Left ventricle myocardium superior (tissue), 1 donor: ENCODE results near the gene LRRC25. TPM values are rescaled to one million over a fixed set of nuclear protein-coding genes. Genes with fewer than 3 reads are reported as not detected.

Experiments
- ATAC-seq: fragments of 200-7000 bp; cut with Tn5 transposase; one replicate; pipeline ENCODE4 v1.9.1; 2020; ENCODE audit warnings: mild to moderate bottlenecking, moderate library complexity
- DNase-seq: peaks from one replicate; pipeline ENCODE4 v3.0.0-alpha.2; 2020
- intact Hi-C: fragments of 100-400 bp; cut with micrococcal nuclease; formaldehyde crosslinking; loops from one replicate; pipeline ENCODE4 v1.11.0; 2022
- long read RNA-seq: library from polyadenylated mRNA; unstranded; transcript quantifications from one replicate; pipeline ENCODE4 v2.0.0, GENCODE V29; 2021
- total RNA-seq: library from RNA; stranded (reverse); fragmentation: NEBNext Ultra II Directional; extraction: Animal tissue kit (Norgen Biotek cat#: 25700); gene quantifications from one replicate; pipeline ENCODE4 v1.2.1, GENCODE V29; 2021
- donor health status: DM: no; HTN: yes; CAD: no; lungs with severe emphysema.

The LRRC25 gene
- total RNA-seq: 2.9 TPM
- long read RNA-seq, partial matches to known transcripts: 0 of 1 reads
- long read RNA-seq, other reads (novel, unspliced or antisense): 1 of 1 reads

DNA sequence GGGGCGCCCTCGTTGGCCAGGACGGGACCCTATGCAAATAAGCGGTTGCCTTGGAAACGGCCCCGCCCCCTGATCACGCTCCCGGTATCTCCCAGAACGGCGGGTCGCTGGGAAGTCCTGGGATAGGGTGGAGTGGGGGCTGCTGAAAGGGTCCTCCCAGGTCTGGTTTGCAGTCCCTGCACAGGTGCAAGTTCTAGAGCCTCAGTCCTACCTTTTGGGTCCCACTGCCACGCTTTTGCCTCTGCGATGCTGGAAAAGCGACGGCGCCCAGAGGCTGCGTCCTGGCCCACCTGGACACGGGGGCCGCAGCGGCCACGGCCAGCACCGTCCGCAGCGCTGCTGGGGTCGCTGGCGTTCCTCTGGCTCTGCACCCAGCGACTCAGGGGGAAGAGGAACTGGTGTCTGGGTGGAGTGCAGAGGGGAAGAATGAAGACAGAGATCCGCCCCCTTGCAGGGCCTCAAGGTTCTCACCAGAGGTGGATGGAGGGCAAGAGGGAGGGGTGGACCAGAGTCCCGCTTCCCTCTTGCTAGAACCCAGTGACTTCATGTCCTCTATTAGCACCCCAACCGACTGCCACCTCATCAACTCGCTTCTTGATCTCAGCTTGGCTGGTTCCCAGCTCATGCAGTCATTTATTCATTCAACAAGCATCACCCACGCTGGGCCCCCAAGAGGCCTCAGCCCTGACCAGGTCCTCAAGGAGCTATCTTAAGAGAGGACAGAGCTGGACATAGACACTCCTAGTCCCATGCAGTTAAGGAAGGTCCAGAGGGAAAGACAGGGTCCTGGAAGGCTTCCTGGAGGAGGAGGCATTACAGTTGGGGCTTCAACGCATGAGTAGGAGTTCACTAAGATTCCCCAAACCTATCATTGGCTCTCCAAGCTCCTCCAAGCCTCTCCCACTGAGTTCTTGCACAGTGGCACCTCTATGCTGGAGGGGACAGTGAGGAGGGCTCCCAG is at the start of gene LRRC25:
Gene LRRC25, minus strand, starts transcription at position 381 of the 961 bp plus-strand sequence. CDS start 659 bp downstream, outside the sequence.
- DNase-seq (peak; percentile 63), ATAC-seq (peak; percentile 65)
- intact Hi-C loops: no loop called here

- ATAC-seq: no peak
- no peak for DNase-seq
- intact Hi-C loops: no loop called here
Measured at GRCh38 chr19:18446811-18447359, 49.5 kb upstream of the LRRC25 start.

- intact Hi-C loops: no loop called here
- no peak for ATAC-seq
Measured at GRCh38 chr19:18446145-18446810, 48.9 kb upstream of the LRRC25 start.

GRCh38 chr19:18445262-18445948 is 48.0 kb upstream of the LRRC25 start:
- ATAC-seq (no peak), DNase-seq (no peak)
- intact Hi-C loops: no loop called here

More at GRCh38 chr19:18446145-18446810, 48.9 kb upstream of the LRRC25 start:
- no peak for DNase-seq

GRCh38 chr19:18444513-18444912 is 47.1 kb upstream of the LRRC25 start:
- DNase-seq: no peak
- intact Hi-C loops: no loop called here
- no peak for ATAC-seq

DNA sequence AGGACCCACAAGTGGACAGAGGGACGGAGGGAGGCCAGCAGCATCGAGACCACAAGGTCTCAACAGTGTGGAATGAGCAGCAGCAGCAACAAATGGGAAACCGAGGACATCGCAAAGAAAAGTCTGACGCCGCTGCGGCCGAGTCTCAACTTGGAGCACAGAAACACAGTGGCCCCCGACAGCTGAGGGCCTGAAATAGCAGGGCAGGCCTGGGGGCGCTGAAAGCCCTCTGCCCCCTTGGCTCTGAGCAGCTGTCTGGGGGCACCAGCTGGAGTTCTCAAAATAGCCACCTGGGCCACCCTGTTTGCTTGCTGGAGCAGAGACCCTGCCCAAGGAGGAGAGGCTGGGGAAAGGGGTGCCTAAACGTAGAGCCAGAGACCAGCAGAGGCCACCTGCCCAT is 46.4 kb upstream of the LRRC25 start:
- ATAC-seq: no peak
- DNase-seq: no peak
- intact Hi-C loops: no loop called here

- no peak for ATAC-seq
- intact Hi-C loops: no loop called here
Measured at GRCh38 chr19:18443406-18443805, 46.0 kb upstream of the LRRC25 start.

GRCh38 chr19:18442941-18443340 is 45.5 kb upstream of the LRRC25 start:
- intact Hi-C loops: no loop called here
- DNase-seq (no peak), ATAC-seq (no peak)

More at GRCh38 chr19:18443406-18443805, 46.0 kb upstream of the LRRC25 start:
- DNase-seq: no peak

- no peak for DNase-seq
- intact Hi-C loops: no loop called here
- no peak for ATAC-seq
Measured at GRCh38 chr19:18441804-18442788, 44.7 kb upstream of the LRRC25 start.

DNA sequence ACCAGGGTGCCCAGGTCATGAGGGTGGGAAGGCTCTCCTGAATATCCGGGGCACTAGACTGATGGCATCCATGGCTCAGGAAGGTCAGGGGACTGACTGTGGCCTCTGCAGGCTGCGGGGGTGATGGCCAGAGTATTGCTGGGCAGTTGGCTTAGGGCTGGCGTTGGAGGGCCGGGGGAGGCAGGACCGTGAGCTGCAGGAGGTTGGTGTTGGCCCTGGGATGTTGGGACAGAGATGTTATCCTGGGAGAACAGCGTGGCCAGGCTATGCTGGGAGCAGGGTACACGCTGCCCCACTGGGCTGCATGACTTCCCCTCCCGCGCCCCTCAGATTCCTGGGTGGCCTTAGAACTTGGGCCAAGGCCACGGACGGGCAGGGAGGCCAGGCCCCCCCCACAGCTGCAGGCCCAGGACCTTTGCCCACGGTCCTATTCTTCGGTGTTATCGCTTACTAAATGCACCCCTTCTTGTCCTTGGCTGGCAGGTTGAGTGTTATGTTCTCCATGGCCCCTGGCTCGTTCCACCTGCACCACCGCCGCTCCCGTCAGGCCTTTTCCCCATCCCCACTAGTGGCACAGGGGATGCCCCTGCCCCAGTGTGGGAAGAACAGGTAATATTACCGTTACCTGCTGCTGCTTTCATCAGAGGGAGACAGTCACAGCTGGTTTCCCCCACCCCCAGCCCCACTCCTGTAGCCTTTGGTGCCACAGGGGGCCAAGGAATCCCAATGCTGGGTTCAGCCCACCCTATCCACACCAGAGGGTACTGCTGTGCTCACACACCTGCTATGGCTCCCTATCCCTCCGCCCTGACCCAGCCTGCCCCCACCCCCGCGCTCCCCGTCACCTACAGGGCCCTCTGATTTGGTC is 43.7 kb upstream of the LRRC25 start:
- intact Hi-C loops: no loop called here
- no peak for DNase-seq
- no peak for ATAC-seq

DNA sequence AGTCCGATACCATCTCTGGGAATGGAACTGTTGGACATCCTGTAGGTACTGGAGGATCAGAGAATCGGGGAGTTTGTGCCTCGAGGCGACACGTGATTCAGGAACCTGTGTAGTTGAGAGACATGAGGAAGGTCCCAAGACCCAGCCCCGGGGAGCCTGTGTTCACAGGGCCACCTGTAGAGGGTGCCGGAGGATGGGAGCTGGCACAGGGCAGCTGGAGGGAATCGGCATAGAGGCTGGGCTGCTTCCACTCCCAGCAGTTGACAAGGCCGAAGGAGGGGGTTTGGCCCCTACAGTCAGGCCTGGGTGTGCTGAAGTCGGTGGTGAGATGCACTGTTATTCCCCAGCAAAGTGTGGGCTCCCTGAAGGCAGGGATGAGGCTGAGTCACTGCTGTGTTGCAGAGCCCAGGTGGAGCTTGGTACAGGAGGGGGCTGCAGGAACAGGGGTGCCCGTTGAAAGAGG is 43.0 kb upstream of the LRRC25 start:
- intact Hi-C loops: no loop called here
- no peak for ATAC-seq
- no peak for DNase-seq

GRCh38 chr19:18439910-18440237 is 42.5 kb upstream of the LRRC25 start:
- DNase-seq (no peak), ATAC-seq (no peak)
- intact Hi-C loops: no loop called here

- intact Hi-C loops: no loop called here
- no peak for DNase-seq
- ATAC-seq: no peak
Measured at GRCh38 chr19:18439025-18439909, 41.8 kb upstream of the LRRC25 start.

- peak; percentile 74 for DNase-seq
- intact Hi-C loops: no loop called here
- peak; percentile 22 for ATAC-seq
Measured at GRCh38 chr19:18438331-18439024, 41.1 kb upstream of the LRRC25 start.

- peak; percentile 61 for ATAC-seq
- DNase-seq: peak; percentile 73
- intact Hi-C loops: no loop called here
Measured at GRCh38 chr19:18437491-18438330, 40.3 kb upstream of the LRRC25 start, which contains the start of gene ISYNA1. Gene ISYNA1, minus strand, starts transcription at chr19:18438133. Its CDS starts 154 bp downstream, at chr19:18437979.
